GM12878 (cell line): Measurements from ENCODE around the gene SCN7A. TPM values are rescaled to one million over a fixed set of nuclear protein-coding genes. Genes with fewer than 3 reads are reported as not detected.

Experiments used
- ATAC-seq: fragments of 200-7000 bp; cut with Tn5 transposase; 3 replicates; pipeline ENCODE4 v1.9.1; 2020; ENCODE audit warnings: mild to moderate bottlenecking, moderate library complexity
- BruUV-seq: library from RNA; stranded (reverse); fragments of 400-500 nt; replicated peaks from 2 replicates; lab custom pipeline; 2021; lab: Mats Ljungman, UMichigan
- CTCF ChIA-PET: fragments of 300-600 bp; sonication (Branson Sonifier 250); formaldehyde crosslinking; extraction: SDS; loops from one replicate; lab custom pipeline; 2021; ENCODE audit warnings: inconsistent platforms; lab: Yijun Ruan, JAX
- POLR2A ChIA-PET: fragments of 350-600 bp; formaldehyde crosslinking; extraction: SDS; loops from one replicate; lab custom pipeline; 2021; ENCODE audit warnings: inconsistent platforms; lab: Charles Lee
- RAD21 ChIA-PET: fragments of 300-600 bp; sonication (Branson Sonifier 250); formaldehyde crosslinking; loops from one replicate; lab custom pipeline; 2023; ENCODE audit warnings: antibody characterized with exemption; ENCODE audit not compliant: unreplicated experiment; lab: Charles Lee
- SMC1A ChIA-PET: fragments of 300-600 bp; sonication (Branson Sonifier 250); formaldehyde crosslinking; loops from one replicate; lab custom pipeline; 2023; ENCODE audit not compliant: unreplicated experiment, uncharacterized antibody; lab: Charles Lee
- DNase-seq: peaks from one replicate; pipeline ENCODE4 v3.0.0-alpha.2; 2011; ENCODE audit warnings: low read depth, low spot score
- FAIRE-seq: peaks from 3 replicates; lab custom pipeline; 2011; peaks lifted over from hg19 to GRCh38; lab: Jason Lieb, UNC
- H2AFZ ChIP-seq: 2 replicates; pipeline ENCODE4 v1.6.0; 2011; ENCODE audit warnings: low read depth, low read length, control low read depth; ENCODE audit not compliant: control insufficient read depth
- H3K27ac ChIP-seq: 2 replicates; pipeline ENCODE4 v1.5.1; 2011; ENCODE audit warnings: control low read depth; ENCODE audit not compliant: control insufficient read depth, insufficient read depth
- H3K27me3 ChIP-seq, 2 experiments: replicated peaks in 1 of 2; 2 replicates each; pipeline versions ENCODE4 v1.6.0 to v1.6.1; 2011; ENCODE audit warnings: low read length in 1 of 2; ENCODE audit not compliant: control insufficient read depth in 2 of 2, insufficient read depth in 2 of 2
- H3K36me3 ChIP-seq, 2 experiments: 2 replicates each; pipeline ENCODE4 v1.5.1; 2011; ENCODE audit warnings: low read length in 1 of 2; ENCODE audit not compliant: control insufficient read depth in 2 of 2, insufficient read depth in 2 of 2
- H3K4me1 ChIP-seq: 2 replicates; pipeline ENCODE4 v1.6.1; 2011; ENCODE audit warnings: mild to moderate bottlenecking, low read length, moderate library complexity, mixed read lengths; ENCODE audit not compliant: control insufficient read depth, insufficient read depth
- H3K4me2 ChIP-seq: 2 replicates; pipeline ENCODE4 v1.6.0; 2011; ENCODE audit warnings: control low read depth; ENCODE audit not compliant: control insufficient read depth, insufficient read depth
- H3K4me3 ChIP-seq: fragments of 200-600 bp; sonication (generic); 2 replicates; pipeline ENCODE4 v1.5.1; 2016
- H3K79me2 ChIP-seq: 2 replicates; pipeline ENCODE4 v1.6.0; 2011; ENCODE audit warnings: low read length; ENCODE audit not compliant: control insufficient read depth, insufficient read depth
- H3K9ac ChIP-seq: 2 replicates; pipeline ENCODE4 v1.8.0; 2011; ENCODE audit warnings: low read length, control low read depth, mixed read lengths; ENCODE audit not compliant: control insufficient read depth, insufficient read depth
- H3K9me3 ChIP-seq: replicated peaks from 3 replicates; pipeline ENCODE4 v1.5.1; 2011; ENCODE audit warnings: mild to moderate bottlenecking, low read length; ENCODE audit not compliant: control insufficient read depth, insufficient read depth
- H4K20me1 ChIP-seq: 2 replicates; pipeline ENCODE4 v1.6.0; 2011; ENCODE audit not compliant: control insufficient read depth, insufficient read depth
- BACH1 ChIP-seq: fragments of 450-650 bp; IDR thresholded peaks from 2 replicates; pipeline ENCODE4 v1.6.1; 2017; ENCODE audit warnings: mild to moderate bottlenecking, borderline replicate concordance
- CTCF ChIP-seq, 3 experiments: IDR thresholded peaks in 2 of 3; conservative IDR thresholded peaks in 1 of 3; 2 replicates each; pipeline ENCODE4 v1.5.1; 2011; ENCODE audit warnings: low read depth in 3 of 3, low read length in 3 of 3, mild to moderate bottlenecking in 3 of 3, control low read depth in 2 of 3, moderate library complexity in 2 of 3, inconsistent platforms in 1 of 3, mixed read lengths in 1 of 3; ENCODE audit not compliant: control insufficient read depth in 2 of 3, insufficient read depth in 1 of 3; ENCODE audit errors: extremely low read depth in 1 of 3
- CUX1 ChIP-seq: IDR thresholded peaks from 2 replicates; pipeline ENCODE4 v1.6.1; 2012; ENCODE audit warnings: improper control_type of control experiment, low read depth, low read length; ENCODE audit not compliant: insufficient replicate concordance
- EGR1 ChIP-seq, 2 experiments: IDR thresholded peaks; 1 replicate in 1 of 2; 2 replicates in 1 of 2; pipeline ENCODE4 v1.6.1; 2011 to 2012; ENCODE audit warnings: low read depth in 2 of 2, low read length in 2 of 2, borderline replicate concordance in 1 of 2, mild to moderate bottlenecking in 1 of 2, moderate library complexity in 1 of 2
- LARP7 ChIP-seq: fragments of 450-650 bp; IDR thresholded peaks from 2 replicates; pipeline ENCODE4 v1.6.1; 2017; ENCODE audit warnings: mild to moderate bottlenecking
- POLR2A ChIP-seq: IDR thresholded peaks from 2 replicates; pipeline ENCODE4 v1.6.1; 2011; ENCODE audit warnings: low read depth, mild to moderate bottlenecking, low read length
- RBBP5 ChIP-seq: fragments of 200-600 bp; sonication (generic); conservative IDR thresholded peaks from 2 replicates; pipeline ENCODE4 v1.6.1; 2016
- WGBS: methylation state at CpG from one replicate; pipeline ENCODE4 v1.1.6; 2016; ENCODE audit warnings: low lambda C conversion rate; ENCODE audit not compliant: insufficient replicate concordance, insufficient coverage; ENCODE audit errors: missing lambda C conversion rate; 5-methylcytosine and 5-hydroxymethylcytosine counted together
- in situ Hi-C: fragments of 300-500 bp; cut with MboI; formaldehyde crosslinking; loops from 9 replicates; pipeline ENCODE4 v1.14.3; 2018; ENCODE audit warnings: mixed read lengths
- intact Hi-C: fragments of 100-400 bp; cut with micrococcal nuclease; formaldehyde crosslinking; loops from one replicate; pipeline ENCODE4 v1.14.2; 2022; ENCODE audit not compliant: unreplicated experiment
- polyA plus RNA-seq, 11 experiments: library from polyadenylated mRNA; depleted of rRNA in 4 of 11; unstranded in 6 of 11; stranded (reverse) in 5 of 11; fragments of >200 nt; fragmentation: Nextera tagmentation in 4 of 11; fragmentation: Illumina TruSeq in 1 of 11; extraction: Ambion mirVana in 4 of 11; extraction: Trizol in 1 of 11; gene quantifications; 1 replicate in 1 of 11; 2 replicates in 10 of 11; pipeline versions ENCODE4 v1.2.1 to v1.2.3, GENCODE V29; 2011 to 2016; ENCODE audit warnings: inconsistent platforms in 2 of 11, missing spikeins in 2 of 11, low read depth in 1 of 11
- total RNA-seq, 4 experiments: library from RNA; depleted of rRNA in 3 of 4; stranded (reverse); fragments of >200 nt in 3 of 4; fragmentation: Illumina TruSeq in 1 of 4; extraction: Trizol in 1 of 4; gene quantifications; 2 replicates each; pipeline versions ENCODE4 v1.2.1 to v1.2.3, GENCODE V29; 2013 to 2021

Gene SCN7A
- total and polyA plus RNA-seq, 10 of the 15 experiments (the other 5 are each of a cell fraction or from before 2014, with no cell fraction given) = 0.05 TPM; not detected in 9

- intact Hi-C loops (no loop called here), in situ Hi-C loops (no loop called here)
- no TSS peak for BruUV-seq
Observed at GRCh38 chr2:166380615-166381014, 113.4 kb downstream of the SCN7A start.

More at GRCh38 chr2:166380615-166381014, 113.4 kb downstream of the SCN7A start:
- Histone ChIP-seq H3K4me1 (no peaks in the 10 kb centered on the region), H3K27me3 (no peaks in the 10 kb centered on the region; a peak in 2 of 4 replicates), H3K4me2 (no peak overlapping the region), H3K9me3 (no peaks in the 10 kb centered on the region), H3K36me3 (no peaks in the 10 kb centered on the region), H4K20me1 (no peaks in the 10 kb centered on the region), H3K4me3 (no peak overlapping the region), H3K27ac (no peak overlapping the region), H3K79me2 (no peaks in the 10 kb centered on the region), H2AFZ (no peak overlapping the region), H3K9ac (no peak overlapping the region)
- WGBS = 0% methylated on average over 1 of the region's 1 CpG
- TF ChIP-seq RBBP5 (no peak), POLR2A (no peak), EGR1 (IDR thresholded peaks at IDR 0.05; ENCODE audit: borderline replicate concordance in 1 of 2, low read depth in 2 of 2, low read length in 2 of 2) (no peak), CTCF (IDR thresholded peaks at IDR 0.05 in 2 of 3, conservative IDR thresholded peaks at IDR 0.05 in 1 of 3; ENCODE audit: control insufficient read depth in 2 of 3, extremely low read depth in 1 of 3, insufficient read depth in 1 of 3, low read depth in 3 of 3, low read length in 3 of 3) (no peak), BACH1 (no peak), LARP7 (no peak), CUX1 (no peak)
- RAD21 ChIA-PET = no interaction called here
- CTCF ChIA-PET = no interaction called here
- DNase-seq = no peak
- FAIRE-seq = no peak
- POLR2A ChIA-PET = no interaction called here
- SMC1A ChIA-PET = interaction anchor here (0.9 kb wide), 1 partner anchor 9 kb away, joined by 3 read pairs; no protein-coding TSS in a partner anchor
- ATAC-seq = no peak
